ENCODE data around the gene GJC1. TPM values are rescaled to one million over a fixed set of nuclear protein-coding genes. Genes with fewer than 3 reads are reported as not detected.

The GJC1 gene
- total RNA-seq, 1 experiment from 2014 or later = 119 TPM

DNA sequence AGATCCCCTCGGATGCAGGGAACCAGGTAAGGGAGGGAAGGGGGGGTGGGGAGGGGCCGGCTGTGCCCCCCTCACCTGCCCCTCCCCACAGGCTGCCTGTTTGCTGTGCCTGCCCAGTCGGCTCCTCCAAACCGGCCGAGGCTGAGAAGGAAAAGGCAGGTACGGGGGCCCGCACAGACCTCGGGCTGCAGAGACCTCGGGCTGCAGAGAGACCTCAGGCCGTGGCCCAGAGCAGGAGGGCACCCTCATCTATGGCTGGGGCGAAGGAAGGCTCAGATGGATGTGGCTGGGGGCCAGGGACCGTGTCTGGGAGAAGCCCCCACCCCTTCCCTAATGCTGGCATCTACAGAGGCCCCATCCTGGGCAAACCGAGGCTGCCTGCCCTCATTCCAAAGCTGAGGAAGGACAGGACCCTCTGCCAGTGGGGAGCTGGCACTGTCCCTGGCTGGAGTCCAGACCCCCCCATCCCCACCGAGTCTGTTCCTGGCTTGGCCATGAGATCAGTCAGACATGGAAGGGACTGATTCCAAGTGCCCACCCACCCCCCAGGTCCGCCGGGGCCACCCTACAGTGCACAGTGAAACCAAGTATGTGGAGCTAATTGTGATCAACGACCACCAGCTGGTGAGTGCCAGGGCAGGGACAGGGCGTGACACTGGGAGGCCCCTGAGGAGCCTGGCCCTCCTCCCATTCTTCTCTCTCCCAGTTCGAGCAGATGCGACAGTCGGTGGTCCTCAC is 57.6 kb downstream of the GJC1 start:
- Histone ChIP-seq H3K27ac (ENCODE audit: insufficient read length, low read depth, low read length) (no peak overlapping the region), H3K79me1 (ENCODE audit: insufficient read depth, low read depth, low read length, poor library complexity, severe bottlenecking) (no peaks in the 10 kb centered on the region), H3K56ac (ENCODE audit: insufficient read length, low read depth, low read length) (no peak overlapping the region), H3T11ph (ENCODE audit: low read length) (no peak overlapping the region), H4K5ac (ENCODE audit: insufficient read length, low read depth, low read length) (no peak overlapping the region), H2BK5ac (ENCODE audit: insufficient read length, low read length) (no peak overlapping the region), H2BK15ac (ENCODE audit: low read depth, low read length) (no peak overlapping the region), H3K14ac (ENCODE audit: insufficient read depth, low read length) (no peak overlapping the region; the same call in 1 of the 2 replicates), H4K8ac (replicated peaks; ENCODE audit: insufficient read length, low read depth, low read length) (no peak overlapping the region), H2AK5ac (ENCODE audit: insufficient read length, low read length) (no peak overlapping the region), H3K9me3 (ENCODE audit: control insufficient read depth, low read depth, low read length) (no peaks in the 10 kb centered on the region), H4K20me1 (ENCODE audit: control insufficient read depth, insufficient read depth, insufficient read length) (no peaks in the 10 kb centered on the region), H3K27me3 (ENCODE audit: insufficient read depth, low read length) (peaks cover 4% of the 10 kb centered on the region; the same call in 1 of the 2 replicates), H3K4me1 (ENCODE audit: insufficient read depth, low read length) (no peaks in the 10 kb centered on the region), H4K91ac (ENCODE audit: insufficient read length, low read depth, low read length) (no peak overlapping the region), H2BK20ac (ENCODE audit: low read depth, low read length, poor library complexity, severe bottlenecking) (no peak overlapping the region), H3K18ac (ENCODE audit: insufficient read length, low read depth, low read length) (no peak overlapping the region), H3K4me2 (ENCODE audit: insufficient read depth, insufficient read length, low read length) (no peak overlapping the region), H2BK120ac (ENCODE audit: low read depth, low read length, poor library complexity, severe bottlenecking) (no peak overlapping the region), H3K4ac (ENCODE audit: low read depth, low read length) (no peak overlapping the region), H3K79me2 (ENCODE audit: insufficient read depth, low read length) (no peaks in the 10 kb centered on the region), H3K9ac (ENCODE audit: extremely low read depth, insufficient read length, low read length) (no peak overlapping the region), H2BK12ac (ENCODE audit: insufficient read length, low read depth, low read length) (no peak overlapping the region), H3K23ac (ENCODE audit: insufficient read length, low read depth, low read length) (no peak overlapping the region), H2AFZ (ENCODE audit: low read length) (no peak overlapping the region), H3K23me2 (ENCODE audit: insufficient read length, low read depth, low read length, poor library complexity, severe bottlenecking) (peaks cover 10% of the 10 kb centered on the region)
- no peak for DNase-seq
- H3K36me3 Mint-ChIP-seq (ENCODE audit: insufficient read depth in 1 of 3, low read depth in 3 of 3) = no peaks in the 10 kb centered on the region
- no peak overlapping the region for H3K4me3 Mint-ChIP-seq
- TF ChIP-seq, protein P1, sequence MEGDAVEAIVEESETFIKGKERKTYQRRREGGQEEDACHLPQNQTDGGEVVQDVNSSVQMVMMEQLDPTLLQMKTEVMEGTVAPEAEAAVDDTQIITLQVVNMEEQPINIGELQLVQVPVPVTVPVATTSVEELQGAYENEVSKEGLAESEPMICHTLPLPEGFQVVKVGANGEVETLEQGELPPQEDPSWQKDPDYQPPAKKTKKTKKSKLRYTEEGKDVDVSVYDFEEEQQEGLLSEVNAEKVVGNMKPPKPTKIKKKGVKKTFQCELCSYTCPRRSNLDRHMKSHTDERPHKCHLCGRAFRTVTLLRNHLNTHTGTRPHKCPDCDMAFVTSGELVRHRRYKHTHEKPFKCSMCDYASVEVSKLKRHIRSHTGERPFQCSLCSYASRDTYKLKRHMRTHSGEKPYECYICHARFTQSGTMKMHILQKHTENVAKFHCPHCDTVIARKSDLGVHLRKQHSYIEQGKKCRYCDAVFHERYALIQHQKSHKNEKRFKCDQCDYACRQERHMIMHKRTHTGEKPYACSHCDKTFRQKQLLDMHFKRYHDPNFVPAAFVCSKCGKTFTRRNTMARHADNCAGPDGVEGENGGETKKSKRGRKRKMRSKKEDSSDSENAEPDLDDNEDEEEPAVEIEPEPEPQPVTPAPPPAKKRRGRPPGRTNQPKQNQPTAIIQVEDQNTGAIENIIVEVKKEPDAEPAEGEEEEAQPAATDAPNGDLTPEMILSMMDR (conservative IDR thresholded peaks at IDR 0.05) = no peak
- H3K27me3 Mint-ChIP-seq (ENCODE audit: low read depth) = peaks cover 37% of the 10 kb centered on the region
- H3K27ac Mint-ChIP-seq = no peak overlapping the region
- no peaks in the 10 kb centered on the region for H3K9me3 Mint-ChIP-seq
- peaks cover 12 to 20% of the 10 kb centered on the region in 2 experiments for H3K4me1 Mint-ChIP-seq
- no CpG with 5 or more reads among the region's 21 CpGs for WGBS (ENCODE audit: extremely low coverage, insufficient read length, low lambda C conversion rate)
